ENCODE results near the gene C16orf92. TPM values are rescaled to one million over a fixed set of nuclear protein-coding genes. Genes with fewer than 3 reads are reported as not detected.

The C16orf92 gene
- total RNA-seq, 1 donor from 2014 or later = not detected

DNA sequence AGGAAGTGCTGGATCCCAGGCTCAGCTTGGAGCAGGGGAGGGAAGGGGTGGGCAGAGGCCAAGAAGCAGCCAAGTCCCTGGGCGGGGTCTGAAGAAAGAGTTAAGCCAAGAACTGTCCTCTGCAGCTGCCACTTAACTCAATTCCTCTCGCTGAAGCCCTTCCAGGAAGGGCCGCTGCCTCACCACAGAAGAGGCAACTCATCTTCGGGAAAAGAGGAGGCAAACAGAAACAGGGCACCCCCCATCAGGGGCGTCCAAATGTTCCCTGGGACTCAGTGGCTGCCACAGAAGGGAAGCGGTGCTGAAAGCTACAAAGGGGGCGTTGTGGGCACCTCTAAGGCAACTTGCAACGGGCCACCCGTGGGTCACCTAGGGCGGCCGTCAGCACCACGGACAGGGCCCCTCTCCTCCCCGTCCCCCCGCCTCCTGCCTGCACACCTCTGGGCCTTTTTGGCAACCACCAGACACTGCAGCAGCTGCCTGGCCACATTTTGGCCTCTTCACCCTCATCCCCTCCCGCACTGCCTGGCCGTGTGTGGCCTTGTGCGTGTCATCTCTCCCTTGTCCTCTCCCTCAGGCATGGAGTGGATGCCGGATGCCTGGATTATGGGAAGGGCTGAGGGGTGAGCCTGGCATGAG, 5.6 kb downstream of the C16orf92 start:
- intact Hi-C loops (cut with micrococcal nuclease) = no loop called here
- POLR2A ChIA-PET = interaction anchor here (0.6 kb wide), 1 partner anchor 621 kb away, joined by 3 read pairs; no protein-coding TSS in a partner anchor
- H3K4me1 Mint-ChIP-seq = peaks cover 8% of the 10 kb centered on the region
- DNase-seq (no peak), ATAC-seq (ENCODE audit: low read depth) (peak; percentile 43)
- no peaks in the 10 kb centered on the region for H3K9me3 Mint-ChIP-seq
- no peak overlapping the region for H3K4me3 Mint-ChIP-seq
- H3K36me3 Mint-ChIP-seq (ENCODE audit: low read depth) = no peaks in the 10 kb centered on the region
- TF ChIP-seq, protein P1, sequence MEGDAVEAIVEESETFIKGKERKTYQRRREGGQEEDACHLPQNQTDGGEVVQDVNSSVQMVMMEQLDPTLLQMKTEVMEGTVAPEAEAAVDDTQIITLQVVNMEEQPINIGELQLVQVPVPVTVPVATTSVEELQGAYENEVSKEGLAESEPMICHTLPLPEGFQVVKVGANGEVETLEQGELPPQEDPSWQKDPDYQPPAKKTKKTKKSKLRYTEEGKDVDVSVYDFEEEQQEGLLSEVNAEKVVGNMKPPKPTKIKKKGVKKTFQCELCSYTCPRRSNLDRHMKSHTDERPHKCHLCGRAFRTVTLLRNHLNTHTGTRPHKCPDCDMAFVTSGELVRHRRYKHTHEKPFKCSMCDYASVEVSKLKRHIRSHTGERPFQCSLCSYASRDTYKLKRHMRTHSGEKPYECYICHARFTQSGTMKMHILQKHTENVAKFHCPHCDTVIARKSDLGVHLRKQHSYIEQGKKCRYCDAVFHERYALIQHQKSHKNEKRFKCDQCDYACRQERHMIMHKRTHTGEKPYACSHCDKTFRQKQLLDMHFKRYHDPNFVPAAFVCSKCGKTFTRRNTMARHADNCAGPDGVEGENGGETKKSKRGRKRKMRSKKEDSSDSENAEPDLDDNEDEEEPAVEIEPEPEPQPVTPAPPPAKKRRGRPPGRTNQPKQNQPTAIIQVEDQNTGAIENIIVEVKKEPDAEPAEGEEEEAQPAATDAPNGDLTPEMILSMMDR (IDR thresholded peaks at IDR 0.05) = no peak
- H3K27me3 Mint-ChIP-seq = peaks cover 52% of the 10 kb centered on the region
- CTCF ChIA-PET = no interaction called here
- H3K27ac Mint-ChIP-seq = no peak overlapping the region

DNA sequence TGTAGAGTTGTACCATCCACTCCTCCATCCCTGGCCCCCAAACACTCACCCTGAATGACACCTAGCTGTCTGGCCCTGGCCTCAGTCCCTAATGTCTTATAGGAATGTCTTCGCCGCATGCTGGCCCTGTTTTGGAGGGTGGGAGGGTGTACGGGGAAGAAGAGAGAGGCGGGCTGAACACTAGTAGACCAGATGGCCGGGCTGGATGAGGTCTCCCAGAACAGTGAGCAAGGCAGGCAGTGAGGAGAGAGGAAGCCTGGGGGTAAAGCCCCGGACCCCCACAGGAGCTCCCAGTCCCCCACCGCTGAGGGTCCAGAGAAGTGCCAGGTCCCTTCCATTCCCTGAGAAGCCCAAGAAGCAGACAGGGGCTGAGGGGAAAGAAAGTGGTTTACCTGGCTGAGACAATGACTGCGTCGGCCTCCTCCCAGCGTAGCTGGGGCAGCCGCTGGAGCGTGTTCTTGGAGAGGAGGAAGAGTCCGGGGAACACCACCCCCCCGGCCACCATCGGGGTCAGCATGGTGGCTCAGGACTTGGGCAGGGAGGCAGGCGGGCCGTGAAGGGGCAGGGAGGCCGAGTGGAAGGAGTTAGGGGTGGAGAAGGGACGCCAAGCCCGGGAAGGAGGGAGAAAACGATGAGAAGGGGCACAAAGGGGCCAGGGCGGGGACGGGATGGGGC, 7.2 kb downstream of the C16orf92 start:
- peak overlapping the region; percentile 46 for H3K27ac Mint-ChIP-seq
- H3K9me3 Mint-ChIP-seq = no peaks in the 10 kb centered on the region
- peaks cover 53% of the 10 kb centered on the region for H3K27me3 Mint-ChIP-seq
- H3K36me3 Mint-ChIP-seq (ENCODE audit: low read depth) = no peaks in the 10 kb centered on the region
- DNase-seq (no peak), ATAC-seq (ENCODE audit: low read depth) (no peak)
- intact Hi-C loops (cut with micrococcal nuclease) = no loop called here
- TF ChIP-seq, protein P1 (IDR thresholded peaks at IDR 0.05) = no peak
- POLR2A ChIA-PET = no interaction called here
- no peak overlapping the region for H3K4me3 Mint-ChIP-seq
- H3K4me1 Mint-ChIP-seq = peaks cover 8% of the 10 kb centered on the region
- CTCF ChIA-PET = interaction anchor here (2.2 kb wide), 1 partner anchor 35 kb away, joined by 8 read pairs; the partner anchor contains the start of gene ALDOA

DNA sequence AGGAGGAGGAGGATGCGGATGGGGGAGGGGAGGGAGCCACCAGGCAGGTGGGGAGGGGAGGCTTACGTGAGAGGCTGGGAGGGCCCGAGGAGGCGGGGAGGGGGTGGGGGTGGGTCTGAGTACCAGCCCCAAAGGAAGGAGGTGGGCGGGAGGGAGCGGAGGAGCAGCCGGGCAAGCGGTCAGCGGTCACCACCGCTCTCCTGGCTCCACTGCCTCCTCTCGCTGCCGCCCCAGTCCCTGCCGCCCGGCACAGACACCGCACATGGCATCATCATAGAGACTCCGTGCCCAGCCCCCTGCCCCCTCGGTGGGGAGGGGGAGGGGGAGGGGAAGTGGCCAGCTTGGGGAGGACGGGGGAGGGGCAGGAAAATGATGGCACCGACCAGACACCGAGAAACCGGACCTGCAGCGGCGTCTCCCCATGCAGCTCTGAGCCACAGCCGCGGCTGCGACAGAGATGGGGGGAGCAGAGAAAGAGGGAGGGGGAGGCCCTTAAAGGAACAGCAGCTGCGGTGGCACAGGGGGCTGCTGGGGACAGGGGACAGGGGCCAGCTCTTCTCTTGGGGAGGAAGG, 7.9 kb downstream of the C16orf92 start, which contains the start of gene TLCD3B:
TLCD3B (minus strand) TSS at position 431 of the 573 bp plus-strand sequence. CDS start 744 bp downstream, outside the sequence.
- H3K9me3 Mint-ChIP-seq = no peaks in the 10 kb centered on the region
- DNase-seq = no peak
- H3K4me1 Mint-ChIP-seq = peaks cover 8% of the 10 kb centered on the region
- no peaks in the 10 kb centered on the region for H3K36me3 Mint-ChIP-seq (ENCODE audit: low read depth)
- no peak for ATAC-seq (ENCODE audit: low read depth)
- CTCF ChIA-PET = interaction anchor here (0.8 to 2.2 kb wide), 3 partner anchors 34 to 331 kb away, joined by 3 to 9 read pairs (median 8); partner anchors contain the start of genes ALDOA and KIF22
- peaks cover 57% of the 10 kb centered on the region for H3K27me3 Mint-ChIP-seq
- H3K27ac Mint-ChIP-seq = no peak within 1 kb of the TSS
- intact Hi-C loops (cut with micrococcal nuclease) = no loop called here
- no peak within 1 kb of the TSS for H3K4me3 Mint-ChIP-seq
- TF ChIP-seq, protein P1 (IDR thresholded peaks at IDR 0.05) = no peak
- POLR2A ChIA-PET = interaction anchor here (0.7 to 1.5 kb wide), 2 partner anchors 22 to 150 kb away, joined by 3 to 4 read pairs; a partner anchor contains a TSS

DNA sequence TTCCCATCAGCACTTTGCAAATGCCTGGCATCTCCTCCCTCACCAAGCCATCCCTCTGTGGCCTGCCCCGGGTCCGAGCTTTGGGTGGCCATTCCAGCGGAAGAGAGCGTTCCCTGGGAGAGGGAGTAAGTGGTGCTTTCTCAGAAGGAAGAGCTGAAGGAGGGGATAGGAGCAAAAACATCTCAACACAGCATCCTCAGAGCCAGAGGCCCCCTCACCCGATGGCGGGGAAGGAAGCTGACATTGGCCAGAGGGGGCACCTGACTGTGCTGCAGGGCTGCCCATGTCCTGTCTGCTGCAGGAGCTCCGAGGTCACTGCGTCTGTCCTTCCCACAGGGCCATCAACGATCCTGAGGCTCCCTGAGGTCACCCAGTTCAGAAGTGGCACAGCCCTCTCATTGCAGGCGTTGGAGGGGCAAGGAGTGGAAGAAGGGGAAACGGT, 8.5 kb downstream of the C16orf92 start:
- ATAC-seq (ENCODE audit: low read depth) = no peak
- H3K27ac Mint-ChIP-seq = no peak overlapping the region
- CTCF ChIA-PET = interaction anchor here (0.8 to 2.2 kb wide), 5 partner anchors 34 to 335 kb away, joined by 3 to 9 read pairs (median 3); partner anchors contain the start of genes ALDOA and KIF22

More for the DNA sequence above, 8.5 kb downstream of the C16orf92 start:
- intact Hi-C loops (cut with micrococcal nuclease) = no loop called here
- H3K36me3 Mint-ChIP-seq (ENCODE audit: low read depth) = no peaks in the 10 kb centered on the region
- TF ChIP-seq, protein P1 (IDR thresholded peaks at IDR 0.05) = no peak
- no peak overlapping the region for H3K4me3 Mint-ChIP-seq
- DNase-seq = no peak
- POLR2A ChIA-PET = interaction anchor here (1.4 to 1.5 kb wide), 2 partner anchors 22 to 34 kb away, joined by 3 to 5 read pairs; partner anchors contain the start of gene ALDOA
- H3K4me1 Mint-ChIP-seq = peaks cover 8% of the 10 kb centered on the region
- peaks cover 59% of the 10 kb centered on the region for H3K27me3 Mint-ChIP-seq
- H3K9me3 Mint-ChIP-seq = no peaks in the 10 kb centered on the region

Data from activated B cell treated with CpG ODN at 0.5 μM for 24 hours (primary cell).